ENCODE measurements around the gene ARRDC1.
A peak's percentile ranks its signal among the peaks of the same experiment; 100 is the strongest.
"Not testable (repeated sequence)": the region's sequence is repeated elsewhere in the genome, so short reads cannot be mapped to it uniquely, and the experiment has no call there.

ARRDC1 gene

GRCh38 chr9:137614631-137615386, 9.3 kb downstream of the ARRDC1 start:
- DNase-seq, result no peak

GRCh38 chr9:137615387-137615871, 9.9 kb downstream of the ARRDC1 start:
- no peak for DNase-seq

GRCh38 chr9:137618105-137619067, 12.9 kb downstream of the ARRDC1 start, which contains the start of gene EHMT1:
TSS of gene EHMT1 (plus strand) at chr9:137619005. CDS start at chr9:137619029, 24 bp downstream.
- peak; percentile 97 for DNase-seq

- DNase-seq, result peak; percentile 74
Observed at GRCh38 chr9:137619240-137620047, 14.0 kb downstream of the ARRDC1 start.

GRCh38 chr9:137620048-137620405, 14.5 kb downstream of the ARRDC1 start:
- DNase-seq, result no peak

DNA sequence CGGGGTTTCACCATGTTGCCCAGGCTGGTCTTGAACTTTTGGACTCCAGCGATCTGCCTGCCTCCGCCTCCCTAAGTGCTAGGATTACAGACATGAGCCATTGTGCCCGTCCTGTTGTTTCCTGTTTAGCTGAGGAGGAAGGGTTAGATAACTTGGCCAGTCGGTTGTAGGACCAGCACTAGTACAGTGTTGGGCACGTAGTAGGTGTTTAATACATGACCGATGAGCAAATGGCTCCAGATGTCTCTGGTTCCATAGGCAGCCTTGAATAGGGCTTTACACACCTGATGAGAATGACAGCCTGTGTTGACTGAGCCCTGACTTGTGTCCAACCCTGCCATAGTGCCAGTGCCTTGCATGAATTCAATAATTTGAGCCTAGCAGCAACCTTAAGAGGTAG, 15.1 kb downstream of the ARRDC1 start:
- DNase-seq, result no peak

GRCh38 chr9:137621131-137621757, 15.8 kb downstream of the ARRDC1 start:
- DNase-seq, result no peak

DNA sequence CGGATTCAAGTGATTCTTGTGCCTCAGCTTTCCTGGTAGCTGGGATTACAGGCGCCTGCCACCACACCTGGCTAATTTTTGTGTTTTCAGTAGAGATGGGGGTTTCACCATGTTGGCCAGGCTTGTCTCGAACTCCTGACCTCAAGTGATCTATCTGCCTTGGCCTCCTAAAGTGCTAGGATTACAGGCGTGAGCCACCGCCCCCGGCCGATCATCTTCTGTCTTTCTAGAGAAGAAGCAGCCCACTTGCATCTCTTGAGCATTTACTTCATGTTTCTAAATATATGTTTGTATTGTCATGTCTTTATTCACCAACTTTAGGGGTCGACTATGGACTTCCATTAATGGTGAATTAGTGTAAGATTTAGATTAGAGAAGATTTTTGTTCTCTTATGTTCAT, 16.7 kb downstream of the ARRDC1 start:
- not testable (repeated sequence) for DNase-seq

DNA sequence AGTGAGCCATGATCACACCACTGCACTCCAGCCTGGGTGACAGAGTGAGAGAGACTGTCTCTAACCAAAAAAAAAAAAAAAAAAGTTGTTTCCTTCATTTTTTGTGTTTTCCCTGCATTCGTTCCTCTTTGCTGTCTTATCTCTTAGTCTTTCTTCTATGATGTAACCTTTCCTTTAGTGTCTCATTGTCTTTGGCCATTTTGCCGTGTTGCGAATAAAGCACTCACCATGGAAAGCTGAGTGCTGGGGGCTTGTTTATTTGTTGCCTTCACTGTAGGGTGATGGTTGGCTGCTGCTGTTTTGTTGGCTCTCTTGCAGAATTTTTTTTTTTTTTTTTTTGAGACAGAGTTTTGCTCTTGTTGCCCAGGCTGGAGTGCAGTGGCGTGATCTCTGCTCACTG, 21.0 kb downstream of the ARRDC1 start:
- DNase-seq, result no peak

GRCh38 chr9:137627406-137627805, 21.9 kb downstream of the ARRDC1 start:
- DNase-seq, result not testable (repeated sequence)

- DNase-seq, result no peak
Observed at GRCh38 chr9:137630126-137630525, 24.6 kb downstream of the ARRDC1 start.

DNA sequence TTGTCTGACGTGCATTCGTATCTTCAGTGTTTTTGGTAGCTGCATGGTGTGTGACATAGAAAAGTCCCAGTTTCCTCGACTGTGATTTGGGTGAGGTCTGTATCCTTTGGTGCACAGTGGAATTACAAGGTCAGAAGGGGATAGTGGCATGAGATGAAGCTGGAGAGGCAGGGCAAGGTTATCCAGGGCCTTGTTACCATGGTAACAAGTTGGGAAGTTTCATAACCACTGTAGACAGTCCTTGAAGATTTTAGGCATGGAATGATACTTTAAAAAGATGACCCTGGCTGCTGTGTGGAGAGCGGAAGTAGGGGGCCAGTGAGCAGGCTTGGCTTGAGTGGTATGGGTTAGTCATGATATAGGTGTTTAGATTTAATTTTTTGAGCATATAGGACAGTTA, 25.2 kb downstream of the ARRDC1 start:
- DNase-seq, result no peak

DNA sequence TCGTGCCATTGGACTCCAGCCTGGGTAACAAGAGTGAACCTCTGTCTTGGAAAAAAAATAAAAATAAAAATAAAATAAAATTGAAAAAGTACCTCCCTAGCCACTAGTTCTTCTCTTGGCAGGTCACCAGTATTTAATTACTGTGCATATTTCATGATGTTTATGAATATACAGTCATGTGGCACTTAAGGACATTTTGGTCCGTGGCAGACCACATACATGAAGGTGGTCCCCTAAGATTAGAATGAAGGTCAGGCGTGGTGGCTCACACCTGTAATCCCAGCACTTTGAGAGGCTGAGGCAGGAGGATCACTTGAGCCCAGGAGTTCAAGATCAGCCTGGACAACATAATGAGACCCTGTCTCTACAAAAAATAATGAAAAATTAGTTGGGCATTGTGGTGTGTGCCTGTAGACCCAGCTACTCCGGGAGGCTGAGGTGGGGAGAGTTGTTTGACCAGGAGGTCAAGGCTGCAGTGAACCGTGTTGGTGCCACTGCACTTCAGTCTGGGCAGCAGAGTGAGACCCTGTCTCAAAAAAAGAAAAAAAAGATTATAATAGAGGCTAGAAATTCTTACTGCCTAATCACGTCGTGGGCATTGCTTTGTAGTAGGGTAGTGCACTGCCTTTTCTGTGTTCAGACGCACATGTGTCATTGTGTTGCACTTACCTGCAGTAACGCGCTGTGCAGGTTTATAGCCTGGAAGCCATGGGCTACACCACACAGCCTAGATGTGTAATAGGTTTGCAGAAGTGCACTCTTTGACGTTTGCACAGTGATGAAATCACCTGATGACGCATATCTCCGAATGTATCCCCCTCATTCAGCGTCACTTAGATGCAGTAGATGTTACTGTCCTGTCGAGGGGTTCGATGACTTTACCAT, 26.1 kb downstream of the ARRDC1 start:
- DNase-seq, result no peak

DNA sequence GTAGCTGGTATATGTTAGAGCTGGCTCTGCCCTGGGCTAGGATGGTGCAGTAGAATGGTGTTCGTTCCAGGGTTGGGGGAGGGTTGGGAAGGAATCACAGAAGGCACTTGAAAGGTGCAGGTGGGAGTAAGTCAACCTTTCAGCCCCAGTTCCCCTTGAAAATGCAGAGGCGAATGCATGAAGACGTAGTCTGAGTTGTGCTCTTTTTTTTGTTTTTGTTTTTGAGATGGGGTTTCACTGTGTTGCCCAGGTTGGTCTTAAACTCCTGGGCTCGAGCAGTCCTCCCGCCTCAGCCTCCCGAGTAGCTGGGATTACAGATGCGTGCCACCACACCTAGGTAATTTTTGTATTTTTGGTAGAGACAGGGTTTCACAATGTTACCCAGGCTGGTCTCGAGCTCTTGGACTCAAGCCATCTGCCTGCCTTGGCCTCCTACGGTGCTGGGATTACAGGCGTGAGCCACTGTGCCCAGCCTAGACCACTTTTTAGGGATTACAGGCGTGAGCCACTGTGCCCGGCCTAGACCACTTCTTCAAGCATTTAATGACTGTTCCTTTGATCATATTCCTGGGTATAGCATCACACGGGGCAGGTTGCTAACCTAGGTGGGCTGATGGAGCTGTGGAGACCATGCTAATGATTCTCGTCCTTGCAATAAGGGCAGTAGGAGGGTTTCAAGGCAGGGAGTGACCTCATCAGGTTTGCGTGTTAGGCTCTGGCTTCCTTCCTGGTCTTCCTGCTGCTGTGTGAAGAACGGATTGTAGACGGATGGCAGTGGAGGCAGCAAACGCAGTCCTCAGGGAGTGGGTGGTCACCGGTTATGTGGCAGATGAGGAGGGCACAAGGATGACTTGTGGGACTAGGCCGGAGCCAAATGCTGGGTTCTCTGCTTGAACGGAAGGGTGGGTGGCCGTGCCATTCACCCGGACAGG, 27.0 kb downstream of the ARRDC1 start:
- no peak for DNase-seq

DNA sequence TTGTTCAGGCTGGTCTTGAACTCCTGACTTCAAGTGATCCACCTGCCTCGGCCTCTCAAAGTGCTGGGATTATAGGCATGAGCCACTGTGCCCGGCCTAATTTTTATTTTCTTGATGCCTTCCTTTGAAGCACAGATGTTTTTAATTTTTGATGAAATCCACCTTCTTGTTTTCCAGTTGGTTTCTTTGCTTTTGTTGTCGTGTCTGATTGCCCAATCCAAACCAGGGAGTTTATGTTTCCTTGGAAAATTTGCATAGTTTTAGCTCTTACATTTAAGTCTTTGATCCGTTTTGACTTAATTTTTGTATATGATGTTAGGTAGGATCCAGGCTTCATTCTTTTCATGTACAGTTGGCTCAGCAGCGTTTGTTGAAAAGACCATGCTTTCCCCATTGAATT, 28.5 kb downstream of the ARRDC1 start:
- no peak for DNase-seq

- no peak for DNase-seq
Observed at GRCh38 chr9:137638680-137639079, 33.2 kb downstream of the ARRDC1 start.

GRCh38 chr9:137639303-137640051, 34.0 kb downstream of the ARRDC1 start:
- DNase-seq, result no peak

- DNase-seq, result no peak
Observed at GRCh38 chr9:137640862-137641261, 35.4 kb downstream of the ARRDC1 start.

DNA sequence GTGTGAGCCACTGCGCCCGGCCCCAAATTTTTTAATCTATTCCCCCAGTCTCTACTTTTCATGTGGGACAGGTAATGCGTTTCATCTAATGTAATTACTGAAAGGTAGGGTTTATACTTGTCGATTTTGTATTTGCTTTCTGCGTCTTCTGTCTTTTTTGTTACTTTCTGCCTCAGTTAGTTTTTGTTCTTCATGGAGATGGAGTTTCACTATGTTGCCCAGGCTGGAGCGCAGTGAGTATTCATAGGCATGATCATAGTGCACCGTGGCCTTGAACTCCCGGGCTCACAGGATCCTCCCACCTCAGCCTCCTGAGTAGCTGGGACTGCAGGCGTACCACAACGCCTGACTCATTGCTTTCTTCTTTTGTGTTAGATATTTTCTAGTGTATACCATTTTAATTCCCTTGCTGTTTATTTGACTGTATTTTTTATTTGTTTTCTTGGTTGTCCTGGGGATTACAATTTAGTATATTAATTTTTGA, 36.7 kb downstream of the ARRDC1 start:
- DNase-seq, result no peak
